HTERT RPE-1 (cell line): ENCODE measurements around the gene NSMCE4A.
"Not testable (repeated sequence)": the region's sequence is repeated elsewhere in the genome, so short reads cannot be mapped to it uniquely, and the experiment has no call there.

ENCODE experiments used
- in situ Hi-C: fragments of 300-500 bp; cut with MboI; formaldehyde crosslinking; loops from 4 replicates; pipeline ENCODE4 v1.14.3; 2020; ENCODE audit warnings: low sequenced_read_pairs

Gene NSMCE4A

GRCh38 chr10:121936295-121936694 is 38.7 kb downstream of the NSMCE4A start:
- in situ Hi-C loops, result no loop called here

GRCh38 chr10:121935702-121936101 is 39.3 kb downstream of the NSMCE4A start:
- in situ Hi-C loops, result no loop called here

GRCh38 chr10:121930268-121931085 is 44.5 kb downstream of the NSMCE4A start:
- in situ Hi-C loops, result not testable (repeated sequence)

- in situ Hi-C loops, result not testable (repeated sequence)
Measured at GRCh38 chr10:121929585-121930267, 45.3 kb downstream of the NSMCE4A start.

- in situ Hi-C loops, result no loop called here
Measured at GRCh38 chr10:121928528-121928884, 46.5 kb downstream of the NSMCE4A start.

GRCh38 chr10:121927841-121928527 is 47.0 kb downstream of the NSMCE4A start, which contains the start of gene ATE1:
Gene ATE1 (minus strand): TSS chr10:121928031. CDS start chr10:121927949, 82 bp downstream.
- in situ Hi-C loops, result no loop called here

GRCh38 chr10:121927318-121927840 is 47.6 kb downstream of the NSMCE4A start:
- in situ Hi-C loops, result no loop called here

GRCh38 chr10:121926671-121927317 is 48.2 kb downstream of the NSMCE4A start:
- in situ Hi-C loops, result no loop called here

GRCh38 chr10:121926157-121926556 is 48.9 kb downstream of the NSMCE4A start:
- in situ Hi-C loops, result no loop called here

GRCh38 chr10:121921238-121921931 is 53.6 kb downstream of the NSMCE4A start:
- in situ Hi-C loops, result no loop called here

GRCh38 chr10:121919666-121920065 is 55.4 kb downstream of the NSMCE4A start:
- in situ Hi-C loops, result no loop called here

- in situ Hi-C loops, result not testable (repeated sequence)
Measured at GRCh38 chr10:121918800-121919199, 56.2 kb downstream of the NSMCE4A start.

- in situ Hi-C loops, result no loop called here
Measured at GRCh38 chr10:121914661-121915060, 60.4 kb downstream of the NSMCE4A start.

- in situ Hi-C loops, result no loop called here
Measured at GRCh38 chr10:121911421-121911697, 63.7 kb downstream of the NSMCE4A start.

- in situ Hi-C loops, result no loop called here
Measured at GRCh38 chr10:121910673-121911420, 64.2 kb downstream of the NSMCE4A start.
